GM19351 (cell line): ENCODE data around the gene IGSF9B.

Experiments
- ATAC-seq: cut with Tn5 transposase; IDR thresholded peaks from one replicate; pipeline ENCODE4 v1.9.1; 2021; ENCODE audit warnings: mild to moderate bottlenecking, moderate library complexity; ENCODE audit not compliant: unreplicated experiment

The IGSF9B gene

DNA sequence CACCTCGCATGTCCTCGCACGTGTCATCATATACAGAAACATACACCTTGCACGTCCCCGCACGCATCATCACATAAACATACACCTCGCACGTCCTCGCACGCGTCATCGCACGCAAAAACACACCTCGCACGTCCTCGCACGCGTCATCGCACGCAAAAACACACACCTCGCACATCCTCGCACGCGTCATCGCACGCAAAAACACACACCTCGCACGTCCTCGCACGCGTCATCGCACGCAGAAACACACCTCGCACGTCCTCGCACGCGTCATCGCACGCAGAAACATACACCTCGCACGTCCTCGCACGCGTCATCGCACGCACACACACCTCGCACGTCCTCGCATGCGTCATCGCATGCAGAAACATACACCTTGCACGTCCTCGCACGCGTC lies 16.7 kb downstream of the IGSF9B start:
- no peak for ATAC-seq

DNA sequence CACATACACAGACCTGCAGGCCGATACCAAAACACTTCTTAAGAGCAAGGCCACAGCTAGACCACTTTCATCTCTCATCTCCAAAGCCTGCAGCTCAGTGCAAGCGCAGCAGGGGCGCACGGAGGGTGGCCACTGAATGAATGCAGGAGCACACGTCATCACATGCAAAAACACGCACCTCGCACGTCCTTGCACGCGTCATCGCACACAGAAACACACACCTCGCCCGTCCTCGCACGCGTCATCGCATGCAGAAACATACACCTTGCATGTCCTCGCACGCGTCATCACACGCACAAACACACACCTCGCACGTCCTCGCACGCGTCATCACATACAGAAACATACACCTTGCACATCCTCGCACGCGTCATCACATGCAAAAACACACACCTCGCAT lies 17.2 kb downstream of the IGSF9B start:
- ATAC-seq = no peak

DNA sequence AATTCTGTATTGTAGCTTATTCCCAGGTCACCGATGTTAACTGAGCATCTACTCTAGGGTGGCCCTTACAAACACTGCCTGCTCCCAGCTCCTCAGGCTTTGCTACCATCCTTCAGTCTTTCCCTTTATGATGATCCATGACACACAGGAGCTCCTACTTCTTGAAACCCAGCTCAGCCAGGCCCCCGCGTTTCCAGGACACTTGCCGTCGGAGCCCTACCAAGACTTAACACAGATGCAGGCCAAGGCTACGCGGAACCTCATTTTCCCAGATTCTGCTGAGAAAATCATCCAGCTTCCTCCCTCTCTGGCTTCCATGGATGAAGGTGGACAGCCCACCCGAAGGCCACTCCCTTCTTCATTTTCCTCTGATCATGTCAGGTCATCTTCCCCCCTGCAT lies 18.6 kb downstream of the IGSF9B start:
- ATAC-seq = no peak

DNA sequence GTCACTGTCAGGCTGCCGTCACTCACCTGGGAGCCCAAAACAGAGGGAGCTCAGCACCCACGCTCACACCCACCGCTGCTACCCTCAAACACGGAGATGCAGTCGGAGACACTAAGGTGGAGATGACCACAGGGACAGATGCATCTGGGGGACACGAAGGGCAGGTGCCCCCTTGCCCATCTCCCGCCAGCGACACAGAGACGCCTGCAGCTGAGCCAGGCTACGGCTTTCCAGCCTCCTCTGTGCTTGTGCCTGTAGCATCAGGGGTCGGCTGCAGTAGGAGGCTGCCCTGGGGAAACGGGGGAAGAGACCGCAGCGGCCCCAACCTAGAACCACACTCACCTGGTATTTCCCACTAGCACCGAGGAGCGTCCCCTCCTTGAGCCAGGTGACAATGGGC lies 19.3 kb downstream of the IGSF9B start:
- ATAC-seq = no peak

DNA sequence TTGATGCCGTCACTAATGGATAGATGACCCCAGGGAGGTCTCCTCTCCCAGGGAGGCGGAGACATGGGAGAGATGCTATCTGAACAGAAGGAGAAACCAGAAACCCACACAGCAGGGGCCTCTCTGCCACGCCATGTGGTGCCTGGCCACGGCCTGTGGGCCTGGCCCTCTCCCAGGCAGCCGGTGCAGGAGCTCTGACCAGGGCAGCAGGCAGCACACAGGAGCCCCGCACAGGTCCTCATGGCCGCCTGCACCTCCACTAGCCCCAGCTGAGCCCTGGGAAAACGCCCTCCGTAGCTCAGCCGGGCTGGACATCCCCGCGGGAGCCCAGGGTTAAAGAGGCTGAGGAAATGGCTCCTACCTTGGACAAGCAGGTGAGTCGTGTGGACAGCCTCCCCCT lies 19.8 kb downstream of the IGSF9B start:
- ATAC-seq = no peak

DNA sequence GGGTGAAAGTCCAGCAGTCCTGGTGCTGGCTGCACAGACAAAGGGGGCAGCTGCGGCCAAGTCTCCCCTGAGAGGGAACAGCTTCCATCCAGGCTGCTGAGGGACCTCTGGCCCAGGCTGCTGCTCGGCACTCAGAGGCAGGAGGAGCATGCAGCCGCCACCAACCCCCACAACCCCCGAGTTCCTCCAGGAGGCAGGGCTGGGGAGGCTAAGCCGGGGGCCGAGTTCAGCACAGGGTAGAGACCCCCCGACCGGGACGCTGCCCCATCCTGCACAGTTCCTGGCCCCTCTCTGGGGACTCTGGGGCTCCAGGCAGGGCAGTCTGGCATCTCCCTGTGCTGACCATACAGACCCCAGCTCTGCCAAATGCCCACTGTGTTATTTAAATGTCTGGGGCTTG lies 20.2 kb downstream of the IGSF9B start:
- no peak for ATAC-seq

DNA sequence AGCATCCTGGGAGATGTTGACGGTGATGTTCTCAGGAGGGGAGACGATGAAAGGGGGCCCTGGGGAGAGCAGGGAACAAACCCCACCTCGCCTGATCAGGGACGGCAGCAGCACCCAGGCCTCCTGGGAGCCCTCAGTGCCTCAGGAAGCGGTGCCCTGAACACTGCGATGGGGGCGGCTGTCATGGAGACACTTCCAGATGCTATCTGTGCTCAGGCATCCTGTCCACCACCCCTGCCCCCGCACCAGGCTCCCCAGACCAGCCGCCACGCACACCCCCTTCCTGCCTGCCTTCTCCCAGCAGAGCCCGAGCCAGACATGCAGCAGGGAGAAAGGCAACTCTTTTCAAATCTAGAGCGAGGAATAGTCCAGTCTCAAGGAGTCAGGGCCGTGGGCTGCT lies 20.6 kb downstream of the IGSF9B start:
- ATAC-seq = no peak

DNA sequence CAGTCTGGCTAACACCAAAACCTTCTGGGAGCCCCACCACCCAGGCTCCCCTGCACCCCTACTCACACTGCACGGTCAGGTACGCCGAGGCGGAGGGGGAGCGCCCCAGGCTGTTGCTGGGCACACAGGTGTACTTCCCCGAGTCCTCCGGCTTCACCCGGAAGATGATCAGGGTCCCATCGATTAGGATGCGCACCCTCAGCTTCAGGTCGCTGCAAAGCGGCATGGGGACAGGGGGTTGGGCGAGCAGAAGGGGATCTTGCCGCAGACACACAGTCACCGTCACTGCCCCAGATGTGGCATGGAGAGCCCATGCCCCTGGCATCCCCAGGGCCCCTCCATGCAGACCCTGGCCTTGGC lies 21.2 kb downstream of the IGSF9B start:
- ATAC-seq = no peak

DNA sequence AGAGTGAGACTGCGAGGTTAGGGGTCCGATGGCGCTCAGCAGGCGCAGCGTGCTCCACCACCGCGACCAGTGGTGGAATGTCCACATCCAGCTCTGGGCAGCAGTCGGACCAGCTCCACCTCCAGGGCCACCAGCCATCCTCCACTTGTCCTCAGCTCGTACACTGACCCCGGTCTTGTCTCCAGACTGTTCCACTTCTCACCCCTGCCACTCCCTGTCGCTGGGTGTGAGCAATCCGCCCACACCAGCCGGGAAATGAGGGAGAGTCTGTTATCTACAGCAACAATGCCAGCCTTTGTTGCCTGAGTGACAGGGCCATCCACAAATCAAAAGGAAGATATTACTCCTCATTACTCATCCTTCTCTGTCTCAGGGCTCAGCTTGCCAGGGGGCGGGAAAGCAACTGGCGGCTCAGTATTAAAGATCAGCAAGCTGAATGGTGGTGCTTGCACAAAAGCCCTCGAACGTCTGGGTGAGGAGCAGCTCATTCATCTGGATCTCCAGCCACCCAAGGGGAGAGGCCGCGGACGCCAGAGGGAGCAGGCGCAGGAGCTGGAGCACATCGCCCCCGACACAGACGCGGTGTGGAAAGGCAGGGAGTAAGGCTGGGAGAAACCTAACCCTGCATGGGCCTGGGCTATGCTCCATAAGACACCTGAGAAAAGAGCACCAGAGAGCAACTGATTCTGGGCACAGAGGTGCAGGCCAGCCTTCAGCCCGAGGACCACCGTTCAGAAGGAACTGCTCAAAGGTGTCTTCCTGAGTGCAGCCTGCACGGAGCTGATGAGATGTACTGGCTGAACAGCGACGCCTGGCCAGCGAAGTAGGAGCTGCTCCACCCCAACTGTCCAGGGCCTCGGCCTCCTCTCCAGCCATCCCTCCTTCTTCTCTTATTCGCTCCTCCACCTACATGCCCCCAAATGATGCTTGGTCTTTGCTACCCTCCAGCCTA lies 21.9 kb downstream of the IGSF9B start:
- no peak for ATAC-seq

DNA sequence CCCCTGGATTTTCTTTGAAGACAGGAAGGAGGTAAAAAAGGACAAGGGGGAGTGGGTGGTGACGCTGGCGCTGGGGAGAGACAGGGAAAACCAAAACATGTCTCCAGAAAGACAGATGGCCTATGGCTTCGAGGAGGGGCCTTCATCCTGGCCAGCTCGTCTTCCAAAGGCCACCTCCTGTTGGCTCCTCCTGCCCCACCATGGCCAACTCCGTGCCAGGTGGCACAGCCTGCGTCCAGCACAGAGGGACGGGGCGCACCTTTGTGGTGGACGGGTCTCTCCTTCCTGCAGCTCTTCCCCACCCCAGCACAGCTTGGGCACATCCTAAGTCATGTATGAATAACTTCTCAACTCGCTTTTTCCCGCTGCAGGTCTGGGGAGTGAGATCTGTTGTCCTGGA lies 22.7 kb downstream of the IGSF9B start:
- ATAC-seq = no peak

DNA sequence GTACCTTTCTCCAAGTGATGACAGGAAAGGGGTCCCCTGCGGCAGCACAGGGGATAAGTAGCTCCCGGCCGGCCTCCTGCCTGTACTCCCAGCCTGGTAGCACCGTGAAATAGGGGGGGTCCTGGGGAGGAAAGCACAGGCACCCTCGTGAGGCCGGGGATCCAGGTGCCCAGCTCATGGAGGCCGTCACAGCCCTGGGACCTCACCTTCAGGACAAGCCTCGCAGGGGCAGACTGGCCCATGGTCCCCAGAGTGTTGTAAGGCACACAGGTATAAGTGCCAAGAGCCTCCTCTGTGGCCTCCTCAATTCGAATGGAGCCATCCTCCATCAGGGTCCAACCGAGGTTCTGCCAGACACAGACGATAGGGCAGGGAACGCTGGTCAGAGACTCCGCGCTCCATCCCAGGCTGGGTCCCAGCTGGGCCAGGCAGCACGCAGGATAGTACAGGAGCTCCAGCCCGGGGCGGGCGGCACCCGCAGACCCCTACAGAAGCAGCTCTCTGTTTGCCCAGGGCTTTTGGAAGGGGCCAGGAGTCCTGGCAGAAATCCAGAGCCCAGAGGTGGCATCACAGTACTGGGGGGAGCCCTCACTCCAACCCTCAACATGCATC lies 25.2 kb downstream of the IGSF9B start:
- ATAC-seq = no peak

DNA sequence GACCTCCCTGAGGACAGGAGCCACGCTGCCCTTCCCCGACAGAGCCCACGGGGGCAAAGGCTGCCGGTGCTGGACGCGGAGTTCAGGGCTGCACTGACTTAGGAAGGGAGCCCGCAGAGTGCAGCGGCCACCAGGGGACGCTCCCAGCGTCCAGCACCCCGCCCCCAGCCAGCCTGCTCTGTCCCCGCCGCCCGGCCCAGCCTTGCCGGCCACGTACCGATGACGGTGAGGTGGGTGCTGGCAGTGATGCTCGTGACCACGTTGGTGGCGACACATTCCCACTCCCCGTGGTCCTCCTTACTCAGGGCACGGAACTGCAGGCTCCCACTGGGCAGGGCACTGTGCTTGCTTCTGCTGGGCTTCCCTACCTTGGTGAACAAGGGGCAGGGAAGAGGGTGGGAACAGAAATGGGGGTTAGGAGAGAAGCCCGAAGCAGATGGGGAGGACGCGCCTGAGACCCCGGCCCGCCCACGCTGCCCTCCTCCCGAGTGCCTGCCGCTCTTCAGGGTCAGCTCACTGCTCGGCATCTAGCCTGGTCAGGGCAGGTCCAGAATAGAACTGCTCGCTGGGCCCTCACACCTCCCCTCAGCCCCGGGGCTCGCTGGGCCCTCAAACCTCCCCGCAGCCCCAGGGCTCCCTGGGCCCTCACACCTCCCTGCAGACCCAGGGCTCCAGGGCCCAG lies 25.9 kb downstream of the IGSF9B start:
- ATAC-seq = no peak

DNA sequence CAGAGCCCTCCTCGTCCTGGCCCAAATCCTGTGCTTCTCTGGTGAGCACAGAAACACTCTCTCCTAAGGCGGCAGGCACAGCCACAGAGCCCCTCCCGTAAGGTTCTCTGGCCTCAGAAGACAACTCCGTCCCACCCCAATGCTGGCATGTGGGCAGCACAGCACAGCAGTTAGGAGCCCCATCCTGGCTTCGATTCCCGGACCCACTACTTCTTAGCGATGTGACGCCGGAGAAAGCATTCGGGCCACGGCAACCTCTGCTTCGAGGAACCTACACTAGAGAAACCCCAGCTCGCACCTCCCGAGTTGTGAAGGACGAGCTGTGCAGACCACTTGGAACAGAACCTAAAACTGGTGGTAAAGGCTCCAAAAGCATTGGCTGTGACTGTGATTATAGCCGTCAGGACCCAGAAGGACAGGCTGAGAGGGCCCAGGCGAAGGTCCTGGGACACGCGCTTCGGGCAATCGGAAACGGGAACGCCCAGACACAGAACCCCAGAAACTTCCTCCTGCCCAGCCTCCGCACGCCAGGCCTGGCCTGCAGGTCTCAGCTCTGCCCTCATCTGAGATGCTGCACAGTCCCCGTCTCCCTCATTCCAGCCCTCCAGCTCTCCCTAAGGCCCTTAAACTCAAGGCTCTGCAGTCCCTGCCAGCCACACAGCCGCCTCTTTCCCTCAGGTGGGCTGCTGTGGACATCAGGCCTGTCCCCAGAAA lies 26.6 kb downstream of the IGSF9B start:
- ATAC-seq = no peak

DNA sequence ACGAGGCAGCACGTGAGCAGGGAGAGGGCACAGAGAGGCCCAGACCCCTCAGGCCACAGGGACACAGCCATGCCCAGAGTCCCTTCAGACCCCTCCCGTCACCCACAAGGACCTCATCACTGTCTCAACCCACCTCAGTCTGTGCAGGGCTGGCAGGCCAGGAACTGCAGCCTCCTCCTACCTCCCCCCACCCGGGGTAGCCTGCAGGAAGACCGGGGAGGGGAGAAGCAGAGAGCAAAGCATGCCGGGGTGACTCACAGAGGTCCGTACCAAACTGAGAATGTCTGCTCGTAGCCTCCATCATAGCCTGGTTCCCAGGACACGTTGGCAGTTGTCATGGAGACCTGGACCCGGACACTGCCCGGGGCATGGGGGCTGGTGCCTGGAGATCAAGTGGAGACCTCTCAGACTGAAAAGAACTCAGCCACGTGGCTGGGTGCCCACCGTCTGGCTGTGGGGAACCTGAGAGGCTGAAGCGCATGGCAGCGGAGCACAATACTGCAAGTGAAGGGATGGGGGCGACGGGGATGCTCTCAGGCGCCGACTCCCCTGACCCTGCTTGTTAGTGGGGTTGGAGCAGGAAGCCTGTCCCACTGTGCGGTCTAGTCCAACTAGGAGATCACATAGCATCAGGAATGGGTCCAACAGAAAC lies 27.2 kb downstream of the IGSF9B start:
- no peak for ATAC-seq

DNA sequence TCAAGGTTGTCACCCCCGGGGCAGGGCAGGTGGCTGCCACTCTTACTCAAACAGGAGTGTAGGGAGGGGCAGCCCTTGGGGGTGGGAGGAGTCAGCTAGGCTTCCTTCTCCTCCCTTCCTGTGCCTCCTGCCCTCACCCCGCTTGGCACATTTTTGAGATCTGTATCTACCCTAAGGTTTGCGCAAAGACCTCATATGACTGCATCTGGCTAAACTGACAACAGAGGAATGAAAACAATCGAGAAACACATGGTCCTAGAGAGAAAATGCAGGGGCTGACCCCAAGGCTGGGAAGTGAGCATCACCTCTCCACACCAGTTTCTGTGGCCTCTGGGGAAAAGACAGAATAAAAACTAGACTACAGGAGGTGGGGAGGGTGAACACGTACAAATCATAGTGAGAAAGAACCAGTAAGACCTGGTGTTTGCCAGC lies 28.1 kb downstream of the IGSF9B start:
- ATAC-seq = peak; percentile 36

DNA sequence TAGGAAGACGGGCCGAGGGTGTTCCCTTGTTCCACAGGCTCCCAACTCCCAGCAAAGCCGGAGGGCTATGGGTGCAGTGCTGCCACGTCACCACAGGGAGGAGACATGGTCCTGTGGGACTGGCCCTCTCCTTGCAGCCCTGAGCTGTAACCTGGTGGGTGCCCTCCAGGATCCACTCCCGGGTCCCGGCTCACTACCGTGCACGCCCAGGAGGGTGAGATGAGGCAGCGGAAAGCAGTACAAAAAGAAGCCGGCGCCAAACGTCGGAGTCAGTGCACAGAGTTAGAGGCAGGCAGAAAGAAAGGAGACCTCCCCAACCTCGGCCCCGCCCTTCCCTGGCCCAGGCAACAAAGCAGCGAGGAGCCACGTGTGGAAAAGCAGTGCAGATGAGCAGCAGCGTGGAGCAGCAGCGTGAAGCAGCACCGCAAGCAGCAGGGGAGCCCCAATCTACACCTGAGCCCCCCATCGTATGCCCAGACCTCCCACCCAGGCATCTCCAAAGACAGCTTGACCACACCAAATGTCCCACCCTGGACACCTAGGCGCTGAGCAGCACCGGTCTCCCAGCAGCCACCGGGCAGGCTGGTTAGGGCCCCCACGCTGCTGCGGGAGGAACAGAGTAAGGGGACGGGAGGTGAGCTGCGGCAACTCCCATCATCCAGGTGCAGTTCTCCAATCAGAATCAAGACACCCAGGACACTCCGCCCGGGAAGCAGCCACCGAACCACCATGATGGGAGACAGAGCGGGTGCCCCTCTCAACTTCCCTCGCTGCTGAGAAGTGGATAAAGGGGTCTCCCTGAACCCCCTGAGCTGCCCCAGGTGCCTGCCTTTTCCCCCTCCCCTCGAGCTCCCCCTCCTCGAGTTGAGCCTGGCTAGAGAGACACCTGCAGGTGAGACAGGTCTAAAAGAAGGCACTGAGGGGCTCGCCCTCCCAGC lies 28.8 kb downstream of the IGSF9B start:
- ATAC-seq = peak; percentile 90

DNA sequence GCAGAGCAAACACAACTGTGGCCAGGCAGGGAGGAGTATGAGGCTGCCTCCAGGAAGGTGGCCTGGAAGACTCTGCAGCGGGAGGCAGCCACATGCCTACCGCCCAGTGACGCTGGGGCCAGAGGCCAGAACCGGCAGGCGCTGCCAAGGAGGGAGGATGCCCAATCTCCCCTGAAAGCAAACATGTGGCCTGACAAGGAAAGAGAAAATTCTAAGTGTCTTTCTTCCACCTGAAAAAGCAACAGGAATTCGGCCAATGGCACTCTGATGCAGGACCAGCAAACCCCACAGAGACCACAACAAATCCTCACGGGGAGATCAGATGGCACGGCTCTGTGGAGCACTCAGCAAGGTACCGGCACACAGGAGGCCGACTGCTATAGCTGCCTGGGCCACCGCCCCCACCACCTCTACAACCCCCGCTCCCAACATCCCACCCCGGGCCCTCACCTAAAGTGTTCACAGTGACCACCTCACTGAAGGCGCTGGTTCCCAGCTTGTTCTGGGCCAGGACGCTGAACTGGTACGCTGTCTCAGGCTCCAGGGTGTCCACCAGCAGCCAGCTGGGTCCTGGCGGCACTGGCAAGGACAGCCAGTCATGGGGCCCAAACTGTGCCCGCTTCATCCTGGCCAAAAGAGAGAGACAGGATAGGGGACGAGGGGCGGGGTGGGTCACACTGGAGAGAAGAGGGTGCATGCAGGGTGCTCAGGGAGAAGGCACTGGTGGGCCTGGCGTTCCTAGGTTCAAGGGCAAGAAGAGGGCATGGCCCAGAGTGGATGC lies 30.1 kb downstream of the IGSF9B start:
- no peak for ATAC-seq

DNA sequence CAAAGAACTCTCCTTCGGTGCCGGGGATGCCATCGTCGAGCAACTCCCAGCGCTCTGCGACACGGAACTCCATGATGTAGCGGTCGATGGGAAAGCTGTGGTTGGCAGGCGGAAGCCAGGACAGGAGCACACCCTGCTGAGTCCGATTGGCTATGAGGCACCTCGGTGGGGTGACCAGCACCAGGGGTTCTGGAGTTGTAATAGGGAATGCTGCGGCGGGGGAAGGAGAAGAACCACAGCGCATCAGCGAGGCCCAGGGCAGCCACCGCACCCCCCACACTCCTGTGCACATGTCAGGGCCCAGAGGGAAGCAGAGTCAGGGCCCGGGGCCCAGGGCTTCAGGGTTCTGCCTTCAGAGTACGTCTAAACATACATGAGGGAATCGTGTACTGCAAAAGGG lies 31.0 kb downstream of the IGSF9B start:
- no peak for ATAC-seq

DNA sequence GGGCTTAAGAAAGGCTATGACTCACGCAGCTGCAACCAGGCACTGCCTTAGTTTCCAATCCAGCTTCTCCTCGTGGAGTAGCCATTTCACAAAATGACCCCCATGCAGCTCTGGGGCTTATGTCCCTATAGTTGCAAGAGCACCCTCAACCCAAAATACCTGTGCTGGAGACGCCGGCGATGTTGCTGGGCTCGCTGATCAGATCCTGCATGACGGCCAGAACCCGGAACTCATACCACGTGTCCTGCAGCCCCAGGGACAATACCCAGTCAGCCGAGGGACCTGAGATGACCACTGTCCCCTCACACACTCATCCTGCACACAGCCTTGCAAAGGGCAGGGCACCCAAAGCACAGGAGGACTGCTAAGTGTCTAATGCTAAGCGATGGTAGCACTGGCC lies 32.1 kb downstream of the IGSF9B start:
- no peak for ATAC-seq
